HG02642 (cell line): ENCODE measurements around the gene CALY.

Source experiments
- ATAC-seq: cut with Tn5 transposase; IDR thresholded peaks from one replicate; pipeline ENCODE4 v1.9.1; 2021; ENCODE audit warnings: mild to moderate bottlenecking; ENCODE audit not compliant: unreplicated experiment, poor library complexity

The CALY gene

DNA sequence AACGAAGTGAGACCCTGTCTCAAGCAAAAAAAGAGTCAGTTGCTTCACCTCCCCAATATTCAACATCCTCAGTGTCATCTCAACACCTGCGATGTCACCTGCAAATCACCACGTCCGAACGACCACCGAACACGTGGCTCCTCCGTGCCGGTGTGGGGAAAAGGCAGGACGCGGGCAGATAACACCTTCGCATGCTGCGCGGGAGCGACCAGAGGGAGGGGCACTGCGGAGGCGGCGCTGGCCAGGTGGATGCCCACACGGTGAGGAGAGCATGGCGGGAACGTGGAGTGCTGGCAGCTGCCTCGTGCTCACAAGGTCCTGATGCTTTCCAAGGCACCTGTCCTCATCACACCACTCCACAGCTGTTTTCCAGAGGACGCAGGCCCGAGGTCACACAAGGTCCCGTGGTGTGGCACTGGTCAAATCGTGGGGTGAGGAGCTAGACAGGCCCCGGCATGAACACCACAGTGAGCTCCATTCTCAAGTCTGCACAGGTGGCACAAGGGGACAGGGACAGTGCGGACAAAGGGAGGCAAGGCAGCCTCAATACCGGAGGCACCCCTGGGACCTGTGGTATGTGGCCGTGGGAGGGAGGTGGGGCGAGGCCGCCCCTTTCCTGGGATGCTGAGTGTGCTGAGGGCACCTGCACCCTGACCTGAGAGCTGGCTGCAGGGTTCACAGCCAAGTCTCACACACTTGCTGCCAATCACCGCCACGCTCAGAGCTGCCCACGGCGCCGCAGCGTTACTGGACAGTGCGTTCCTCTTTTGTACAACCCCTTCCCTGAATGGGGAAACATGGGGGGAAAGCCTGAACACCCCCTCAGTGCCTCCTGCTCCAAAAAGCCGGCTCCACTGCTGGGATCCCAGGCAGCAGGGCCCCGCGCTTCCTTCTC lies 41.0 kb downstream of the CALY start:
- no peak for ATAC-seq

DNA sequence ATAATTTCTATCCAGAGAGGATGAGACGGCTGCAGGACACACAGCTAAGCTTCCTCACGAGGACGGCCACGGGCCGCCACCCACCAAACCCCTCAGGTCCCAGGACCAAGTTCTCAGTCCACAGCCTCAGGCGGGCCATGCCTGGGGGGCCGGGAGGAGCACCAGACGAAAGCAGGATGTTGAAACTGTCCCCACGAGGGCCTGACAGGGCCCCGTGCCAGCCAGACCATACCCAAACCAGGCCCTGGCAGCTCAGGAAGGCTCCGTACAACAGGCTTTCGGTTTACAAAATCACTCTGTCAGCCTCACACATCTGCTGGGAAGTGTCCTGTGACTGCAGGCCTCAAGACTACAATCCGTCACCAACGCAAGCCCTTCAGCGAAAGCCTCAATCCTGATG lies 42.5 kb downstream of the CALY start:
- no peak for ATAC-seq

DNA sequence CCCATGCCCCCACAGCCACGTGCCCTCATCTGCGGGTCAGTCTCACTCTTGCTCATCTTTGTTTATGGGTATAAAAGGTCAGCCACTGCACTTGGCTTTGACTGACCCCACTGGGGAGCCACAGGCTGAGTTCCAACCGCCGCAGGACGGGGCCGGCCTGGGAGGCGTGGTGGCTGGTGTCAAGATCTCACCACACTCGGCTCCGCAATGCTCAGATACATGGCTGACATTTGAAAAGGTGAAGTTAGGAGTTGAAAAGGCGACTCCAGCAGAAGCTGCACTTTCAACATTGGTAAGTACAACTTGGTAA lies 42.9 kb downstream of the CALY start:
- no peak for ATAC-seq

DNA sequence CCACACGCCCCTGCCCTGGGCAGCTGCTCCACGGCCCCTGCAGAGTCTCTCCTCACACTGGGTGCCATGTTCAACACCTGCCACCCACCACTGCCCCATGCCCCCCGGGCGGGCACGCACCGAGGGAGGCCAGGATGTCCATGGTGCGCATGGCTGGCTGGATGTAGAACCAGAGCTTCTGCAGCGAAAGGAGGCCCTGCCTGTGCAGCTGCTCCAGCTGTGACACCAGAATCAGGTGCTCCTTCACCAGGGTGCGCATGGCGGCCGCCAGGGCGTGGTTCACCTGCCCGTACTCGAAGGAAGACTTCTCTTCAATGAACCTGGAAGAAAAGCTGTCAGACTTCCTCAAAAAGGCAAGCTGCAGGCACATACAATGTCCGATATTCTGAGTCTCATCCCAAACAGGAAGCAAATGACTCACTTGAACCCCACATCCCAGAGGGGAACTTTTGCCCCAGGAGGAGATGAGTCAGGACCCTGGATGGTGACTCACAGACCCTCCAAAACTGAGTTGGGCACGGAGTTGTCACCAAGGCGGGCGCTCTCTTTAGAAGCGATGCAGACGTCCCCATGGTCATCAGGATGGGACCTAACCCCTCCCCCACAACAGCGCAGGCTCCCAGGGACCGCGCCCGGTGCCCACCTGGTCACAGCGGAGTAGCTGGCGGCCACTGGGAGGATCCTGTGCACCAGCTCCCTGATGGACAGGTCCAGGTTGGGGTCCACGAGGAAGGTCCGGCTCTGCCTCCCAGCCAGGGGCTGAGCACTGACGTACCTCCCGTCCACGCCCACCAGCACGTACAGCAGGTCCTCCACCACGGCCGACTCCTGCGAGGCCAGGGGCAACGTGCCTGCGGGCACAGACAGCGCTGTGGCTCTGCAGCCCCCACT lies 43.5 kb downstream of the CALY start:
- ATAC-seq = no peak

DNA sequence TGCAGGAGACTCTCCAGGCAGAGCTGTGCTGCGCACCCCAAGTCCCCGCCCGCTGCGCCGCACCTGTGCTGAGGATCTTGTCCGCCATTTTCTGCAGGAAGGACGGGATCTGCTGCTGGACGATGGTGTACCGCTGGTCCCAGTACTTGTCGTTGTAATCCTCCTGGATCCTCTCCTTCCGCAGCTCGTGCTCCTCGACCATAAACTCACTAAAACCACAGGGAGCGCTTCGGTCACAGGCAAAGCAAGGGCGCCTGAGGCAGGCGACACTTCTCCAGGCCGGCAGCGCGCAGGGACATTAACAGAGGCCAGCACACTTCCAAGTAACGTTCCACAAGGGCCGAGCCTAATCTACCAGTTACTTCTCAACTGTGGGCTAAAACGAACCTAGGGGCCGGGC lies 46.9 kb downstream of the CALY start:
- no peak for ATAC-seq

DNA sequence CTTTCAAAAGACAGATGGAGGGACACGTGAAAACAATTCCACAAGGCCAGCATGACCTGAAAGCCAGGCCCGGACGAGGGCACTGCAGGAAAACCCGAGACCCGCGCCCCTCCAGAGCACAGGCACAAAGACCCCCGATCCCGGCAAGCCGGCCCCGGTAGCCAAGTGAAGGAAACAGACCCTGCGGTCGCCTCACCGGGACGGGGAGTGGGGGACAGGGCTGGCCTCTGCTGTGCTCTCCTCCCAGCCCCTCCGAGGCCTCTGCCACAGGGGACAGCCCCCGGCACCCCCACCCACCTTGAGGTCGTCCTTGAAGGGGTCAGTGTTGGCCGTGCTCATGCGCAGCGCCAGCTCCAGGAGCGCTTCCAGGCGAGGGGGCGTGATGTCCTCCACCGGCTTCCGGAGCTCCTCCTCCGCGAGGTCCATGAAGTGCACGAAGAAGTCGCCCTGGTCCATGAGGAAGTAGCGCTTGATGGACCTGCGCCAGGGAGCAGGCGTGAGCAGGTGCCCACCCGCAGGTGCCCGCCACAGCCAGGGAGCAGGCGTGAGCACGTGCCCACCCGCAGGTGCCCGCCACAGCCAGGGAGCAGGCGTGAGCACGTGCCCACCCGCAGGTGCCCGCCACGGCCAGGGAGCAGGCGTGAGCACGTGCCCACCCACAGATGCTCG lies 48.7 kb downstream of the CALY start:
- no peak for ATAC-seq

DNA sequence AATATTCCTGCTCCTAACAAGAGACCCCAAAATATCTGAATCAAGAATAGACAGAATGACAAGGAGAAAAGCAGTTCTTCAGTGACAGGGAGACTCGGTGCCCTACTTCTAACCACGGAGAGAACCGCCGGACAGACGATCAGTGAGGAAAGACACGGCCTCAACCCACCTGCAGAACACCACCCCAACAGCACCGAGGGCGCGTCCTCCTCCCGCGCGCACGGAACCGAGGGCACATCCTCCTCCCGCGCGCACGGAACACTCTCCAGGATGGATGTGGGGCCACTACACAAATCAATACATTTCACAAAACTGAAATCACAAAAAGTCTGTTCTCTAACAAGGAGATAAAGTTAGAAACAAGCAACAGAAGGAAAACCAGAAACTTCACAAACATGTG lies 50.3 kb downstream of the CALY start:
- no peak for ATAC-seq

DNA sequence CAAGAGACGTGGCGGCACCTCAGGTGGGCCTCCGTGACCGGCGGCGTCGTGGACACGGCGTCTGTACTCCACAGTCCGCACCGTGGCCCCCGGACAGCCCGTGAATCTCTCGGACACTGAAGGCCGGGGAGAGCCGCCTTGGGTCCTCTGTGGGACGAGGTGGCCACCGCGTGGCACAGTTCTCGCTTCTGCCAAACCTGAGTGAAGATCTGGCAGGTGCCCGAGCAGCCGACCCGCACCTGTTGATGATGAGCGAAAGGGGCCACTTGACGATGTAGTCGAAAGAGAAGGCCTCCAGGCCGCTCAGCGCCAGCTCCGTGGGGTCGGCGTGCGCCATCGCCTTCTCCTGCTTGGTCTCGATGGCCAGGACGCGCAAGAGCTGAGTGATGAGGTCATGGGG lies 51.5 kb downstream of the CALY start:
- no peak for ATAC-seq

DNA sequence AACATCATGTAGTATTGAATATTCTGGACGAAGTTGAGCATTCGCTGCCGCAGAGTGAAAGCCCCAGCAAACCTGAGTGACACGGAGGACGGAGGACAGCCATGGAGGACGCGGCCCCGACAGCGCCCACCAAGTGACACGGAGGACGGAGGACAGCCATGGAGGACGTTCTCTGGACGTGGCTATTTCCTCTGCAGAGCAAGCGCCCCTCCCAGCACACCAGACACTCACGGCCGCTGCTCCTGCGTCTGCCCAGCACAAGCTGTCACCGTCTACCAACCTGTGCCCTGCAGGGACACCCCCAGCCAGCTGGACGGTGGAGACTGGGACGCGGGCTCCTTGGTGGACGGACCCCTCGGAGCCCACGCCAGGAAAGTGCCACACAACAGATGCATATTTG lies 52.8 kb downstream of the CALY start:
- ATAC-seq = no peak

DNA sequence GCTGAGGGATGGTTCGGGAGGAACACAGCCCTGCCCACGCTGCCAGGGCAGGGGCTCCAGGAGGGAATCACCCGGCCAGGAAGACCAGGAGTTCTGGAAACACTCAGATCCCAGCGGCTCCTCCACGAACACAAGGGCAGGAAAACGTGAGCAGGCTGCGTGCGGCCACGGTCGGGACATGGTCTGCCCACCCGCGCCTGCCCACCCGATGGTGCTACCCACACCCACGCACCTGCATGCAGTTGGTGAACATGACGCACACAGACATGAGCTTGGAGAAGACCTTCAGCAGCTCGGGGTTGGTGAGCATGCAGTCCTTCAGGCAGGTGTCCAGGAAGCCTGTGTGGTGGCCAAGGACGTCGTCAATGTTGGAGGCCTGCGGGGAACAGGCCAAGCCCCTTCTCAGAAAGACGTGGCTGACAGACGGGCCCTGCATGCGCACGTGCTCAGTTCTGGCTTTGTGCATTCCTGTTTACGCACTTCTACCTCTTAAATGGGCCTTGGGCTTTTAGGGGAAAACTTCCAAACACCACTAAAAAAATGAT lies 53.8 kb downstream of the CALY start:
- no peak for ATAC-seq

DNA sequence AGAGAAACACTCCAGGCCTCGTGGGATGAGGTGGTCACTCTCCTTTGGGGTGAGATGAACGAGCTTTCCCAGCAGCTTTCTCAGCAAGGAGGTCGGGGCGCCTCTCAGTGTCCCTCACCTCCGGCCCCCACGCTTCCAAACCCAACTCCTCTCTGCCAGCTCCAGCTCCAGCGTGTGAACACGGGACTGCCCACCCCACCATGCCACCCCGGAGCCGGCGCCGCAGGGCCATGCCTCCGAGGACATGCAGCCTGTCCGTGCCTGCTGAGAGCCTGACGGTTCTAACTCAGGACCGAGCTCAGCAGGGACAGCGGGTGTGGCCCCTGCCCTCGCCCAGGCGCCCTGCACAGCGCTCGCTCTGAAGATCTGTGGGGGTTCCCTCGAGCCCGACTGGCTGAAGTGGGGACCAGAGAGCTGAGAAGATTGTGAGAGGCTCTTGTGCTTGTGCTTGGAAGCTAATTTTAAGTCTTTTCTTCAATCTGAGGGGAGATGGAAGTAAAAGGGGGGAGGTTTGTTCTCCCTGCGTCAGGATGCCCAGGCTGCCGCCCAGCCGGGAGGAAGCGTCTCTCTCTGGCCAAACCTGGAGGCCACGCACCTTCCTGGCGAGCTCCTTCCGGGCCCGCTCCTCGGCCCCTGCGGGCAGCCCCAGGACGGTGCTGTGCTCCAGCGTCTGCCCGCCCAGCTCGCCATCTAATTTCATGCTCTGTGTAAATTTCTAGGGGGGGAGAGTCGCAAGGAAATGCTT lies 54.9 kb downstream of the CALY start:
- ATAC-seq = no peak

DNA sequence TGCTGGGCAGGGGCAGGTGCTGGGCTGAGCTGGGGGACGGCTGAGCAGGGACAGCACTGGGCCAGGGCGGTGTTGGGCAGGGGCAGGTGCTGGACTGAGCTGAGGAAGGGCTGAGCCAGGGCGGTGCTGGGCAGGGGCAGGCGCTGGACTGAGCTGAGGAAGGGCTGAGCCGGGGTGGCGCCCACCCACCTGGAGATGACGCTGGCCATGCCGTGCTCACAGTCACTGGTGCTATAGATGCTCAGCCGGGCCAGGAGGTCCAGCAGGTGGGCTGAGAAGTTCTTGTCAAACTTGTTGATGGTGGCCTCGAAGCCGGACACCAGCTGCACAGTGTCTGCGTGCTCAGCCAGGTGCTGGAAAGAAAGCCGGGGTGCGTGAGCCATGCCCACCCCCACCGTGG lies 55.6 kb downstream of the CALY start:
- ATAC-seq = no peak

DNA sequence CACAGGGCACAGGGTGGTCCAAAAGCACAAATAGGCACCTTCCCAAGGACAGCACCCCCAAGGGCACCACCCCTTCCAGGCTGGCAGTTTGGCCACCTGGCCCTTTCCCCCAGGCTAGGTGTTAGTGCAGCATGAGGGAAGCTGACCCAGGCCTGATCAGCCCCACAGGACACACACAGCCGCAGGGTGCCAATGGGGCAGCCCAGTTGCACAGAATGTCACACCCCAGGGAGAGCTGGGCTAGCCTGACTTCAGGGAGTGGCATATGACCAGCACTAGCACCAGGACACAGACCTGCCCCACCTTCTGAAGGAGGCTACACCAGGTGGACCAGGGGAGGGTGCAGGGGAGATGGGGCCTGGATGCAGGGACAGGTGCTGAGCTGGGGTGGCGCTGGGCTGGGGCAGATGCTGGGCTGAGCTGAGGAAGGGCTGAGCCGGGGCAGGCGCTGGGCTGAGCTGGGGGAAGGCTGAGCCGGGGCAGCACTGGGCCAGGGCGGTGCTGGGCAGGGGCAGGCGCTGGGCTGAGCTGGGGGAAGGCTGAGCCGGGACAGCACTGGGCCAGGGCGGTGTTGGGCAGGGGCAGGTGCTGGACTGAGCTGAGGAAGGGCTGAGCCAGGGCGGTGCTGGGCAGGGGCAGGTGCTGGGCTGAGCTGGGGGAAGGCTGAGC lies 56.2 kb downstream of the CALY start:
- ATAC-seq = no peak

DNA sequence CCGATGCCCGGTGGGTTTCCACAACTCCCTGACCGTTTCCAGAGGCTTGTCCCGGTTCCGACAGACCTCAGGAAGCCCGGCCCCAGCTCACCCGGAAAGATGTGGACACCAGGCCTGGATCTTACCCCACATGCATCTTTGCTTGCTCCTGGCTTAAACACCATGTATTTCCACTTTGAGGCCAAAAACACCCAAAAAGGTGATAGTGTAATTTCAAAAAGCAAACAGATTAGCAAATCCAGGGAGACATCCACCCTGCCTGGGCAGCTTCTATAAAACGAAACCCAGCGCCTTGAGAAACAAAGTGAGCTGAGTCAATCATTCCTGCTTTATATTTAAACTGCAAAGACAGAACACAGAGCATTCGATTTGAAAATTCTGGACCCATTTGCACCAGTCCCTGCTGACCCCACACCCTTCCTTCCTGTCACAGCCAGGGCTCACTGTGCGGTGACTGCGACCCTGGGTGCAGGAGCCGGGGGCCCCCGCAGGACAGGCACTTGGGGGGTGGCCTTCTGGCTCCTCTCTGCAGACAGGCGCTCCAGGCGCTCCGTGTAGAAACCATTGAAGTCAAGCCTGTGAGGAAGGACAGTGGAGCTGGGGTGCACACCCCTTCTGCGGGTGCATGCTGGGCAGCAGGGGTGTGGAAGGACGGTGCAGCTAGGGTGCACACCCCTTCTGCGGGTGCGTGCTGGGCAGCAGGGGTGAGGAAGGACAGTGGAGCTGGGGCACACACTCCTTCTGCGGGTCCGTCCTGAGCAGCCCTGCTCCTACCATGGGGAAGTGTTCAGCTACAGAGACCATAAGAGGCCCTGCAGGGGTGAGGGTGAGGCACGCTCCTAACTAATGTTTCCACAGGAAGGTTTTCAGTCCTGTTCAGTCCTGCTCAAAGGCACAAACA lies 57.1 kb downstream of the CALY start:
- ATAC-seq = no peak

DNA sequence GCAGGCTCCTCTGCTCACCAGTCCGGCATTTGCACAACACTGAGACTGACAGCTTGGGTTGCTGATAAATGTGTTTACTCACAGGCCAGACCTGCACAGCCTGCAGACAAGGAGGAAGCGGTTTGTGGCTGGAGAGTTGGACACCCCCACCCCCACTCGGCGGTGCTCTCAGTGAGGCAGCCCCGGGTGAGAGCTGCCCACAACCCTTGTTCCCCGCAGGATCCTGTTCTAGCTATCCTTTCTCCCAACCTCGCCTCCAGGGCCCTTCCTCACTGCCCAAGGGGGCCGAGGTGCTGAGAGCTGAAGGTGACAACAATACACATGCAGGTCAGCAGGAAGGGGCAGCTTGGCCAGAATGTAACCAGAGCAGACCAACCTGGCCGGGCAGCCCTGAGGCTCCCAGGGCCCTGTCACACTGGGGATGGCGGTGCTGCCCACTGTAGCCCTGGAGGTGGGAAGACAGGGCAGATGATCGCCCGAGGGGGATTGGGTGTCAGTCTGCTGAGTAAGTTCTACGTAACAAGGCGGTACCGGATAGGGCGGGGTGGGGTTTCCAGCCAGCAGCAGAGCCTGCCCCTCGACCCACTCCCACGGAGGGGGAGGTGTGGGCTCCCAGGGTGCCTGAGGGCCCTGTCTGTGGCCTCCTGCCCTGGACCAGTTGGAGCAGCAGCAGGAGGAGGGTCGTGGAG lies 58.0 kb downstream of the CALY start:
- ATAC-seq = peak; percentile 31

DNA sequence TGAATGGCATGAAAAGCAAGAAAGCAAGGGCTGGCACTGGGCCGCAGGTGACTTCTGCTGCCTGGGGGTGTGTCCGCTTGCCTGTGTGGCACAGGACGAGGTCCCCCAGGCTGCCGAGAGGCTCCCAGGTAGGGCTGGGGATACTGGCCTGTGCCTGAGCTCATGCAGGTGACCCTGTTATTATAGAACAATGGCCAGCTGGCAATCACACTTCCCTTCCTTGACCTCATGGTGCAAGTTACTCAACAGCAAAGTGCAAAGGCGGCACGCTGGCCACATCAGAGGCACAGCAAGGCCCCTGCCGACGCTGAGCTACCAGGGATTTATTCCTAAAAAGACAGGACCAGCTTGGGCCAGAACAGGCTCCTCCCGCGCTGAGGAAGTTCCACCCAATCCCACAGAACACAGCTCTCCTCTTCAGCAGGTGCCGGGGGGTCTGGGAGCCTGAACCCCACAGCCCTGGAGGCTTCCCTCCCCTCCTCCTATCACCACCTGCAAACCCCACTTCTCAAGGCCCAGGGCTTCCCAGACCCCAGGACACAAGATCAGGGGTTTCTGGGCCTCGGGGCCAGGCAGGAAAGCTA lies 58.6 kb downstream of the CALY start:
- ATAC-seq = no peak

DNA sequence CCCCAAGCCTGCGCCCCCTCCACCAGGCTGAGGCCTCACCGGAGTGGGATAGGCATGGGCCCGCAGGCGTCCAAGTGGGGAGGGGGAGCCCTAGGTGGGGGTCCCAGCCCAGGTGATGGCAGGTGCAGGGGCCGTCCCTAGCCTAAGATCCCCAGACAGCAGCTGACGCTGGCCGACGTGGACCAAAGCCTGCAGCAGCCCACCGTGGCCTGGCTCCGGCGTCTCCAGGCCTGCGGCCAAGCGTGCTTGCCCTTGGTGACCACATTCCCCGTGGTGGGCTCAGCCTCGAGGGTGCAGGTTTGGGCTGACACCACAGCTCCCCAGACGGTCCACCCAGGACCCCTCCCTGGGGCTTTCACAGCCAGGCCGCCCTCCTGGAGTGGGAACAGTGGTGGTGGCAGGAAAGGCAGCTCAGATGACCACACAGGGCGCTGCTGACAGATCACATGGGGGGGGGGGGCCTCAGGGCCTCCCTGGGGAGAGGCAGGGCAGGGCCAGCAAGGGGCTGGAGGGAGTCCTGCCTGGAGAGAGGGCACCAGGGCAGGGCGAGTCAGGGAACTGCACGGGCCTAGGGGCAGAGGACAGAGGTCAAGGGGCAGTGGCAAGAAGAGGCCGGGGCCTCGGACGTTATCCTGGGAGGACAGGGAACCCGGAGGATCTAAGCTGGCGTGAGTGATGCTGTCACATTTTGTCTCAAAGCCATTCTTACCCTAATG lies 59.3 kb downstream of the CALY start:
- no peak for ATAC-seq
